HCT116 (cell line): ENCODE data around the gene FBXL14. TPM values are rescaled to one million over a fixed set of nuclear protein-coding genes. Genes with fewer than 3 reads are reported as not detected.

Experiments used
- ATAC-seq: fragments of 200-7000 bp; cut with Tn5 transposase; 2 replicates; pipeline ENCODE4 v1.9.1; 2020; ENCODE audit warnings: mild to moderate bottlenecking, moderate library complexity
- BruUV-seq: library from RNA; stranded (reverse); fragments of 400-500 nt; replicated peaks from 2 replicates; lab custom pipeline; 2021; lab: Mats Ljungman, UMichigan
- CTCF ChIA-PET: fragments of 300-600 bp; sonication (Branson Sonifier 250); formaldehyde crosslinking; loops from one replicate; lab custom pipeline; 2021; ENCODE audit warnings: antibody characterized with exemption; lab: Charles Lee
- POLR2A ChIA-PET: fragments of 300-600, 350-600 bp; sonication (Branson Sonifier 250); formaldehyde crosslinking; loops from one replicate; lab custom pipeline; 2021; ENCODE audit warnings: antibody characterized with exemption; lab: Charles Lee
- RAD21 ChIA-PET, 2 experiments: fragments of 300-600 bp; sonication (Branson Sonifier 250); formaldehyde crosslinking; loops; one replicate each; lab custom pipeline; 2023; ENCODE audit warnings: low total read pairs in 2 of 2; ENCODE audit not compliant: uncharacterized antibody in 2 of 2, unreplicated experiment in 2 of 2, low non-redundant PET in 1 of 2; lab: Charles Lee
- DNase-seq: peaks from one replicate; pipeline ENCODE4 v3.0.0-alpha.2; 2010; ENCODE audit warnings: low read depth, low spot score
- H2AFZ ChIP-seq: fragments of 200-600 bp; shearing (Covaris generic), sonication (generic); 2 replicates; pipeline ENCODE4 v1.6.1; 2017; ENCODE audit warnings: low read depth, mixed run types, mixed read lengths, antibody characterized with exemption, low read length; ENCODE audit not compliant: poor library complexity, severe bottlenecking
- H3K27ac ChIP-seq: 2 replicates; pipeline ENCODE4 v1.5.1; 2012; ENCODE audit warnings: low read depth, low read length
- H3K27me3 ChIP-seq: fragments of 200-600 bp; sonication (generic); 2 replicates; pipeline ENCODE4 v1.6.1; 2016; ENCODE audit warnings: mixed run types, low read length, mixed read lengths; ENCODE audit not compliant: insufficient read depth
- H3K36me3 ChIP-seq, 2 experiments: fragments of 200-500 bp in 1 of 2; fragments of 200-600 bp in 1 of 2; sonication (Bioruptor generic) in 1 of 2; sonication (generic) in 1 of 2; 2 replicates each; pipeline versions ENCODE4 v1.5.1 to v1.6.1; 2014 to 2016; ENCODE audit warnings: low read length in 2 of 2, inconsistent platforms in 1 of 2, mixed read lengths in 1 of 2, mixed run types in 1 of 2; ENCODE audit not compliant: insufficient read depth in 2 of 2, control insufficient read depth in 1 of 2
- H3K4me1 ChIP-seq, 2 experiments: fragments of 200-600 bp in 1 of 2; sonication (generic) in 1 of 2; 2 replicates each; pipeline versions ENCODE4 v1.5.1 to v1.6.1; 2012 to 2017; ENCODE audit warnings: low read length in 2 of 2, inconsistent platforms in 1 of 2, mild to moderate bottlenecking in 1 of 2, mixed read lengths in 1 of 2, mixed run types in 1 of 2, moderate library complexity in 1 of 2; ENCODE audit not compliant: insufficient read depth in 2 of 2, control insufficient read depth in 1 of 2
- H3K4me2 ChIP-seq: fragments of 200-600 bp; sonication (generic); 2 replicates; pipeline ENCODE4 v1.6.1; 2017; ENCODE audit warnings: mixed run types, low read length, mixed read lengths
- H3K4me3 ChIP-seq, 2 experiments: fragments of 200-600 bp in 1 of 2; sonication (generic) in 1 of 2; replicated peaks in 1 of 2; 2 replicates each; pipeline ENCODE4 v1.5.1; 2011 to 2016; ENCODE audit warnings: low read length in 2 of 2, control low read depth in 1 of 2, low read depth in 1 of 2, mild to moderate bottlenecking in 1 of 2, mixed read lengths in 1 of 2, mixed run types in 1 of 2
- H3K79me2 ChIP-seq: fragments of 200-600 bp; sonication (generic); 2 replicates; pipeline ENCODE4 v1.6.1; 2017; ENCODE audit warnings: mild to moderate bottlenecking, mixed run types, low read length, moderate library complexity, mixed read lengths; ENCODE audit not compliant: insufficient read depth
- H3K9ac ChIP-seq: fragments of 200-600 bp; sonication (generic); 2 replicates; pipeline ENCODE4 v1.6.1; 2016; ENCODE audit warnings: low read length, mixed read lengths
- H3K9me2 ChIP-seq: fragments of 200-600 bp; sonication (generic), shearing (Covaris generic); 2 replicates; pipeline ENCODE4 v1.6.1; 2017; ENCODE audit warnings: mixed run types, mild to moderate bottlenecking, moderate library complexity; ENCODE audit not compliant: insufficient read depth
- H3K9me3 ChIP-seq, 2 experiments: fragments of 200-500 bp in 1 of 2; fragments of 200-600 bp in 1 of 2; sonication (Bioruptor generic) in 1 of 2; sonication (generic) in 1 of 2; 2 replicates each; pipeline ENCODE4 v1.6.1; 2014 to 2017; ENCODE audit warnings: low read length in 2 of 2, mixed read lengths in 2 of 2, inconsistent platforms in 1 of 2, low read depth in 1 of 2, mild to moderate bottlenecking in 1 of 2, mixed run types in 1 of 2, moderate library complexity in 1 of 2; ENCODE audit not compliant: control insufficient read depth in 1 of 2, insufficient read depth in 1 of 2
- H4K20me1 ChIP-seq: fragments of 200-600 bp; sonication (generic), shearing (Covaris generic); 2 replicates; pipeline ENCODE4 v1.6.1; 2017; ENCODE audit warnings: mixed run types, mild to moderate bottlenecking, moderate library complexity; ENCODE audit not compliant: insufficient read depth
- CBX3 ChIP-seq: IDR thresholded peaks from 2 replicates; pipeline ENCODE4 v1.6.1; 2012; ENCODE audit warnings: low read depth
- EGR1 ChIP-seq: IDR thresholded peaks from 2 replicates; pipeline ENCODE4 v1.6.1; 2012; ENCODE audit warnings: low read depth
- MAX ChIP-seq: IDR thresholded peaks from 2 replicates; pipeline ENCODE4 v1.6.1; 2012
- SRF ChIP-seq: IDR thresholded peaks from 2 replicates; pipeline ENCODE4 v1.6.1; 2012; ENCODE audit warnings: low read depth
- intact Hi-C: fragments of 100-400 bp; cut with micrococcal nuclease; formaldehyde crosslinking; loops from 2 replicates; pipeline ENCODE4 v1.10.0; 2022
- total RNA-seq: library from RNA; stranded (reverse); gene quantifications from one replicate; pipeline ENCODE4 v1.2.1, GENCODE V29; 2021; ENCODE audit not compliant: unreplicated experiment
- TF ChIP-seq, protein P1 (sequence below): IDR thresholded peaks from 2 replicates; pipeline ENCODE4 v1.6.1; 2012; ENCODE audit warnings: low read depth

FBXL14 gene
- total RNA-seq, 1 experiment from 2014 or later: 19.0 TPM

DNA sequence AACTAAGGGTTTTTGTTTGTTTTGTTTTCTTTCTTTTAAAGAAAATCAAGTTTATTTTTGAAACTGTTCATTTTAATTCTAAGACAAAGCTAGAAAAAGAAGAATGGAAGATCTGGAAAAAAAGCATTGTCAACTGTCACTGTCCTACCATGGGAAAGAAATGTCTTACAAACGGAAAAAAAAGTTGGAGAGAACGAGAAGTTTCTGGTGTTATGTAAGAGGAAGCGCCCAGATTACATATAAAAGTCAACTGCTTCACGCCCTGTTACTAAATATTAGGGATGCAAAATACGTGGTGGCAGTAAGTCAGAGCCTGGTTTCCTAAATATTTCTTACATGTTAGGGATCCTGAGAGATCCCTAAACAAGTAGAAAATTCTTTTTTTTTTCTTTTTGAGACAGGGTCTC, 14.3 kb upstream of the FBXL14 start:
- no peaks in the 10 kb centered on the region for H4K20me1 ChIP-seq
- peaks cover 8 to 22% of the 10 kb centered on the region in 2 experiments for H3K4me1 ChIP-seq
- no peak overlapping the region for H3K4me3 ChIP-seq
- ATAC-seq: no peak
- ChIA-PET CTCF (no interaction called here), POLR2A (no interaction called here), RAD21 (no interaction called here)
- no peaks in the 10 kb centered on the region for H3K79me2 ChIP-seq
- no peak overlapping the region for H3K9ac ChIP-seq
- no peak overlapping the region for H2AFZ ChIP-seq
- no peaks in the 10 kb centered on the region for H3K9me3 ChIP-seq
- no peak overlapping the region for H3K4me2 ChIP-seq
- no peaks in the 10 kb centered on the region for H3K36me3 ChIP-seq
- no peaks in the 10 kb centered on the region for H3K27me3 ChIP-seq
- H3K27ac ChIP-seq: no peak overlapping the region
- TF ChIP-seq EGR1 (no peak), SRF (no peak), CBX3 (no peak), MAX (no peak)
- TF ChIP-seq, protein P1, sequence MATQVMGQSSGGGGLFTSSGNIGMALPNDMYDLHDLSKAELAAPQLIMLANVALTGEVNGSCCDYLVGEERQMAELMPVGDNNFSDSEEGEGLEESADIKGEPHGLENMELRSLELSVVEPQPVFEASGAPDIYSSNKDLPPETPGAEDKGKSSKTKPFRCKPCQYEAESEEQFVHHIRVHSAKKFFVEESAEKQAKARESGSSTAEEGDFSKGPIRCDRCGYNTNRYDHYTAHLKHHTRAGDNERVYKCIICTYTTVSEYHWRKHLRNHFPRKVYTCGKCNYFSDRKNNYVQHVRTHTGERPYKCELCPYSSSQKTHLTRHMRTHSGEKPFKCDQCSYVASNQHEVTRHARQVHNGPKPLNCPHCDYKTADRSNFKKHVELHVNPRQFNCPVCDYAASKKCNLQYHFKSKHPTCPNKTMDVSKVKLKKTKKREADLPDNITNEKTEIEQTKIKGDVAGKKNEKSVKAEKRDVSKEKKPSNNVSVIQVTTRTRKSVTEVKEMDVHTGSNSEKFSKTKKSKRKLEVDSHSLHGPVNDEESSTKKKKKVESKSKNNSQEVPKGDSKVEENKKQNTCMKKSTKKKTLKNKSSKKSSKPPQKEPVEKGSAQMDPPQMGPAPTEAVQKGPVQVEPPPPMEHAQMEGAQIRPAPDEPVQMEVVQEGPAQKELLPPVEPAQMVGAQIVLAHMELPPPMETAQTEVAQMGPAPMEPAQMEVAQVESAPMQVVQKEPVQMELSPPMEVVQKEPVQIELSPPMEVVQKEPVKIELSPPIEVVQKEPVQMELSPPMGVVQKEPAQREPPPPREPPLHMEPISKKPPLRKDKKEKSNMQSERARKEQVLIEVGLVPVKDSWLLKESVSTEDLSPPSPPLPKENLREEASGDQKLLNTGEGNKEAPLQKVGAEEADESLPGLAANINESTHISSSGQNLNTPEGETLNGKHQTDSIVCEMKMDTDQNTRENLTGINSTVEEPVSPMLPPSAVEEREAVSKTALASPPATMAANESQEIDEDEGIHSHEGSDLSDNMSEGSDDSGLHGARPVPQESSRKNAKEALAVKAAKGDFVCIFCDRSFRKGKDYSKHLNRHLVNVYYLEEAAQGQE: no peak
- intact Hi-C loops: no loop called here
- no TSS peak for BruUV-seq
- DNase-seq: no peak
- H3K9me2 ChIP-seq: no peaks in the 10 kb centered on the region
